ENCODE data around the gene SYNJ2BP.
"Not testable (repeated sequence)": the region's sequence is repeated elsewhere in the genome, so short reads cannot be mapped to it uniquely, and the experiment has no call there.

SYNJ2BP gene

GRCh38 chr14:70406216-70406615, 10.7 kb downstream of the SYNJ2BP start:
- CTCF ChIA-PET; DNase-seq; H3K9me3 ChIP-seq (ENCODE audit: control extremely low read depth in 1 of 5, control insufficient read depth in 4 of 5, insufficient read depth in 2 of 5, low read depth in 1 of 5, low read length in 4 of 5); H3K27me3 ChIP-seq (replicated peaks in 2 of 5; ENCODE audit: control insufficient read depth in 4 of 5, insufficient read depth in 5 of 5, low read length in 4 of 5); H3K4me1 ChIP-seq (ENCODE audit: control extremely low read depth in 1 of 4, control insufficient read depth in 4 of 4, insufficient read depth in 4 of 4, low read length in 3 of 4); H3K4me3 ChIP-seq (ENCODE audit: control insufficient read depth in 1 of 7, extremely low read depth in 1 of 7, insufficient read depth in 4 of 7, low read depth in 2 of 7, low read length in 6 of 7); H3K27ac ChIP-seq (ENCODE audit: insufficient read depth in 1 of 2, low read depth in 1 of 2, low read length in 2 of 2, poor library complexity in 1 of 2, severe bottlenecking in 2 of 2); POLR2A ChIA-PET: not testable (repeated sequence)
- 95% methylated on average over 3 of the region's 4 CpGs for WGBS (ENCODE audit: insufficient coverage)
- peaks cover 0 to 14% (median 5%) of the 10 kb centered on the region in 4 experiments for H3K36me3 ChIP-seq (ENCODE audit: control insufficient read depth in 4 of 4, insufficient read depth in 4 of 4, low read length in 3 of 4)

GRCh38 chr14:70403335-70403734, 13.6 kb downstream of the SYNJ2BP start:
- DNase-seq = peak in 2 of 3 donors; percentile 19 to 29
- peaks cover 0 to 22% (median 15%) of the 10 kb centered on the region in 4 experiments for H3K36me3 ChIP-seq (ENCODE audit: control insufficient read depth in 4 of 4, insufficient read depth in 4 of 4, low read length in 3 of 4)
- H3K4me1 ChIP-seq (ENCODE audit: control extremely low read depth in 1 of 4, control insufficient read depth in 4 of 4, insufficient read depth in 4 of 4, low read length in 3 of 4); CTCF ChIA-PET; H3K27ac ChIP-seq (ENCODE audit: insufficient read depth in 1 of 2, low read depth in 1 of 2, low read length in 2 of 2, poor library complexity in 1 of 2, severe bottlenecking in 2 of 2); H3K27me3 ChIP-seq (replicated peaks in 2 of 5; ENCODE audit: control insufficient read depth in 4 of 5, insufficient read depth in 5 of 5, low read length in 4 of 5); H3K4me3 ChIP-seq (ENCODE audit: control insufficient read depth in 1 of 7, extremely low read depth in 1 of 7, insufficient read depth in 4 of 7, low read depth in 2 of 7, low read length in 6 of 7): not testable (repeated sequence)
- POLR2A ChIA-PET = interaction anchor here (0.7 kb wide), 1 partner anchor 17 kb away, joined by 3 read pairs; no protein-coding TSS in a partner anchor
- H3K9me3 ChIP-seq (ENCODE audit: control extremely low read depth in 1 of 5, control insufficient read depth in 4 of 5, insufficient read depth in 2 of 5, low read depth in 1 of 5, low read length in 4 of 5) = peaks cover 0 to 22% (median 8%) of the 10 kb centered on the region in 5 experiments
- 100% methylated on average over 3 of the region's 4 CpGs for WGBS (ENCODE audit: insufficient coverage)

GRCh38 chr14:70401643-70402042, 15.2 kb downstream of the SYNJ2BP start:
- H3K4me1 ChIP-seq (ENCODE audit: control extremely low read depth in 1 of 4, control insufficient read depth in 4 of 4, insufficient read depth in 4 of 4, low read length in 3 of 4) = no peaks in the 10 kb centered on the region
- CTCF ChIA-PET = interaction anchor here (0.8 kb wide), 1 partner anchor 19 kb away, joined by 3 read pairs; no protein-coding TSS in a partner anchor
- 100% methylated on average over 2 of the region's 4 CpGs for WGBS (ENCODE audit: insufficient coverage)
- peaks cover 4 to 31% (median 23%) of the 10 kb centered on the region in 4 experiments for H3K36me3 ChIP-seq (ENCODE audit: control insufficient read depth in 4 of 4, insufficient read depth in 4 of 4, low read length in 3 of 4)
- no peak overlapping the region for H3K4me3 ChIP-seq (ENCODE audit: control insufficient read depth in 1 of 7, extremely low read depth in 1 of 7, insufficient read depth in 4 of 7, low read depth in 2 of 7, low read length in 6 of 7)
- DNase-seq = no peak
- H3K27ac ChIP-seq (ENCODE audit: insufficient read depth in 1 of 2, low read depth in 1 of 2, low read length in 2 of 2, poor library complexity in 1 of 2, severe bottlenecking in 2 of 2) = no peak overlapping the region
- no peaks in the 10 kb centered on the region for H3K27me3 ChIP-seq (replicated peaks in 2 of 5; ENCODE audit: control insufficient read depth in 4 of 5, insufficient read depth in 5 of 5, low read length in 4 of 5)
- POLR2A ChIA-PET = no interaction called here
- peaks cover 0 to 27% (median 18%) of the 10 kb centered on the region in 5 experiments for H3K9me3 ChIP-seq (ENCODE audit: control extremely low read depth in 1 of 5, control insufficient read depth in 4 of 5, insufficient read depth in 2 of 5, low read depth in 1 of 5, low read length in 4 of 5)

DNA sequence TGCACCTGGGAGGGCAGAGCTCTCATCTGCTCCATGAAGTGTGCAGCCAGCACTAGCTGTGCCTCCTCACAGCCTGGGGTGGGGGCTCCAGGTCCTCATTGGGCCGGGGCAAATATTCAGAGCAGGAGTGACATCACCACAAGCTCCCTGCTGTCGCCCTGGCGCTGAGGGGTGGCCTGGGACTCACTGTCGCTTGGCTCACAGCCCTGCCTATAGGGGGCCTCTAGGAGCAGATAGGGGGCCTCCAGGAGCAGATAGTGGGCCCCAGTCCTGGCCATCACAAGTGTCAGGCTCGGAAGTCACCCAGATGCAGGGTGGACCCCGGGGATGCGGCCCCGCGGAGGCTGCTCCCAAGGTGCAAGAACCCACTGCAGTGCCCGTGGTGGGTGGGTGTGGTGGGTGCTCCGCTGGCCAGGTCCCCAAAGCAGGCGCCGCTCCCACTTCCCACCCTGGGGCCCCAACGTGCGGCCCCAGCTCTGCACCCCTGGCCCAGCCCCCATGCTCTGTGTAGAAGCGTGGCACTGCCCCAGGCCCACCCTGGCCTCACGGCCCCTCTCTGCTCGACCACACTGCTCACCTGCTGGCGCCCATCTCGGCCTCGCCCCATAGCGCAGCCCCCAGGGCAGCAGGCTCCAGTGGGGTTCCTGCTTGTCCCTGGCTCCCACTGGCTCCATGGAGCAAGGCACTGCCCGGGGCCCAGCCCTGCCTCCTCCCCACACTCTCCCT, 18.0 kb downstream of the SYNJ2BP start:
- Histone ChIP-seq H3K9me3 (ENCODE audit: control extremely low read depth in 1 of 5, control insufficient read depth in 4 of 5, insufficient read depth in 2 of 5, low read depth in 1 of 5, low read length in 4 of 5) (peaks cover 0 to 27% (median 18%) of the 10 kb centered on the region in 5 experiments), H3K4me3 (ENCODE audit: control insufficient read depth in 1 of 7, extremely low read depth in 1 of 7, insufficient read depth in 4 of 7, low read depth in 2 of 7, low read length in 6 of 7) (no peak overlapping the region), H3K4me1 (ENCODE audit: control extremely low read depth in 1 of 4, control insufficient read depth in 4 of 4, insufficient read depth in 4 of 4, low read length in 3 of 4) (no peaks in the 10 kb centered on the region), H3K27ac (ENCODE audit: insufficient read depth in 1 of 2, low read depth in 1 of 2, low read length in 2 of 2, poor library complexity in 1 of 2, severe bottlenecking in 2 of 2) (no peak overlapping the region), H3K36me3 (ENCODE audit: control insufficient read depth in 4 of 4, insufficient read depth in 4 of 4, low read length in 3 of 4) (peaks cover 4 to 29% (median 21%) of the 10 kb centered on the region in 4 experiments), H3K27me3 (replicated peaks in 2 of 5; ENCODE audit: control insufficient read depth in 4 of 5, insufficient read depth in 5 of 5, low read length in 4 of 5) (no peaks in the 10 kb centered on the region)
- DNase-seq = no peak
- ChIA-PET CTCF (no interaction called here), POLR2A (no interaction called here)
- WGBS (ENCODE audit: insufficient coverage) = 95% methylated on average over 18 of the region's 23 CpGs

GRCh38 chr14:70398280-70398679, 18.6 kb downstream of the SYNJ2BP start:
- H3K27ac ChIP-seq (ENCODE audit: insufficient read depth in 1 of 2, low read depth in 1 of 2, low read length in 2 of 2, poor library complexity in 1 of 2, severe bottlenecking in 2 of 2) = no peak overlapping the region
- H3K4me3 ChIP-seq (ENCODE audit: control insufficient read depth in 1 of 7, extremely low read depth in 1 of 7, insufficient read depth in 4 of 7, low read depth in 2 of 7, low read length in 6 of 7) = no peak overlapping the region
- POLR2A ChIA-PET = no interaction called here
- no peak for DNase-seq
- CTCF ChIA-PET = interaction anchor here (1.0 to 1.8 kb wide), 3 partner anchors 12 to 113 kb away, joined by 3 to 5 read pairs (median 4); no protein-coding TSS in a partner anchor
- H3K36me3 ChIP-seq (ENCODE audit: control insufficient read depth in 4 of 4, insufficient read depth in 4 of 4, low read length in 3 of 4) = peaks cover 4 to 29% (median 21%) of the 10 kb centered on the region in 4 experiments
- peaks cover 0 to 27% (median 18%) of the 10 kb centered on the region in 5 experiments for H3K9me3 ChIP-seq (ENCODE audit: control extremely low read depth in 1 of 5, control insufficient read depth in 4 of 5, insufficient read depth in 2 of 5, low read depth in 1 of 5, low read length in 4 of 5)
- 100% methylated on average over 2 of the region's 2 CpGs for WGBS (ENCODE audit: insufficient coverage)
- no peaks in the 10 kb centered on the region for H3K4me1 ChIP-seq (ENCODE audit: control extremely low read depth in 1 of 4, control insufficient read depth in 4 of 4, insufficient read depth in 4 of 4, low read length in 3 of 4)
- H3K27me3 ChIP-seq (replicated peaks in 2 of 5; ENCODE audit: control insufficient read depth in 4 of 5, insufficient read depth in 5 of 5, low read length in 4 of 5) = no peaks in the 10 kb centered on the region

DNA sequence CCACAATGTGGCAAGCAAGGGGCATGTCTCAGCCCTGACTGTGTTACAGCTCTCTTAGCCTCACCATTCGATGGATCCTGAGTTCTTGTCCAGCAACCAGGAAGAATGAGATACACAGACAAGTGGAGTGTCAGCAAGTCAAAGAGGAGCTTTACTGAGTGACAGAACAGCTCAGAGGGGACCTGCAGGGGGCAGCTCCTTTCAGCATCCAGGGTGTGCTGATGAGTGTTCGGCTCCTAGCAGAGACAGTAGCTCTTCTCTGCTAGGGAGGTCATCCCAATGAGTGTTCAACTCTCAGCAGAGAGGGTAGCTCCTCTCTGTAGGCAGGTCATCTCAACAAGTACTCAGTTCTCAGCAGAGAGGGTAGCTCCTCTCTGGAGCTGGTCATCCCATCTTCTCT, 19.1 kb downstream of the SYNJ2BP start:
- DNase-seq = no peak
- Histone ChIP-seq H3K4me3 (ENCODE audit: control insufficient read depth in 1 of 7, extremely low read depth in 1 of 7, insufficient read depth in 4 of 7, low read depth in 2 of 7, low read length in 6 of 7) (no peak overlapping the region), H3K4me1 (ENCODE audit: control extremely low read depth in 1 of 4, control insufficient read depth in 4 of 4, insufficient read depth in 4 of 4, low read length in 3 of 4) (no peaks in the 10 kb centered on the region), H3K9me3 (ENCODE audit: control extremely low read depth in 1 of 5, control insufficient read depth in 4 of 5, insufficient read depth in 2 of 5, low read depth in 1 of 5, low read length in 4 of 5) (peaks cover 0 to 27% (median 18%) of the 10 kb centered on the region in 5 experiments), H3K27ac (ENCODE audit: insufficient read depth in 1 of 2, low read depth in 1 of 2, low read length in 2 of 2, poor library complexity in 1 of 2, severe bottlenecking in 2 of 2) (no peak overlapping the region), H3K36me3 (ENCODE audit: control insufficient read depth in 4 of 4, insufficient read depth in 4 of 4, low read length in 3 of 4) (peaks cover 4 to 29% (median 21%) of the 10 kb centered on the region in 4 experiments), H3K27me3 (replicated peaks in 2 of 5; ENCODE audit: control insufficient read depth in 4 of 5, insufficient read depth in 5 of 5, low read length in 4 of 5) (no peaks in the 10 kb centered on the region)
- WGBS (ENCODE audit: insufficient coverage) = 94% methylated on average over 2 of the region's 2 CpGs
- ChIA-PET CTCF (interaction anchor here (1.0 to 1.8 kb wide), 3 partner anchors 12 to 113 kb away, joined by 3 to 5 read pairs (median 4); no protein-coding TSS in a partner anchor), POLR2A (no interaction called here)

- no peaks in the 10 kb centered on the region for H3K4me1 ChIP-seq (ENCODE audit: control extremely low read depth in 1 of 4, control insufficient read depth in 4 of 4, insufficient read depth in 4 of 4, low read length in 3 of 4)
- peaks cover 4 to 26% (median 19%) of the 10 kb centered on the region in 4 experiments for H3K36me3 ChIP-seq (ENCODE audit: control insufficient read depth in 4 of 4, insufficient read depth in 4 of 4, low read length in 3 of 4)
- no peak for DNase-seq
- H3K4me3 ChIP-seq (ENCODE audit: control insufficient read depth in 1 of 7, extremely low read depth in 1 of 7, insufficient read depth in 4 of 7, low read depth in 2 of 7, low read length in 6 of 7) = no peak overlapping the region
- CTCF ChIA-PET = interaction anchor here (0.9 kb wide), 1 partner anchor 11 kb away, joined by 3 read pairs; no protein-coding TSS in a partner anchor
- POLR2A ChIA-PET = no interaction called here
- H3K27me3 ChIP-seq (replicated peaks in 2 of 5; ENCODE audit: control insufficient read depth in 4 of 5, insufficient read depth in 5 of 5, low read length in 4 of 5) = no peaks in the 10 kb centered on the region
- H3K27ac ChIP-seq (ENCODE audit: insufficient read depth in 1 of 2, low read depth in 1 of 2, low read length in 2 of 2, poor library complexity in 1 of 2, severe bottlenecking in 2 of 2) = no peak overlapping the region
- peaks cover 0 to 23% (median 18%) of the 10 kb centered on the region in 5 experiments for H3K9me3 ChIP-seq (ENCODE audit: control extremely low read depth in 1 of 5, control insufficient read depth in 4 of 5, insufficient read depth in 2 of 5, low read depth in 1 of 5, low read length in 4 of 5)
Measured at GRCh38 chr14:70394674-70395306, 22.1 kb downstream of the SYNJ2BP start.

All from common myeloid progenitor, CD34-positive (primary cell).